ENCODE data around the gene WDR49. TPM values are rescaled to one million over a fixed set of nuclear protein-coding genes. Genes with fewer than 3 reads are reported as not detected.

Gene WDR49
- total and polyA plus RNA-seq, 10 of the 15 experiments (the other 5 are each of a cell fraction or from before 2014, with no cell fraction given), result 0.05 to 0.15 TPM; not detected in 8

DNA sequence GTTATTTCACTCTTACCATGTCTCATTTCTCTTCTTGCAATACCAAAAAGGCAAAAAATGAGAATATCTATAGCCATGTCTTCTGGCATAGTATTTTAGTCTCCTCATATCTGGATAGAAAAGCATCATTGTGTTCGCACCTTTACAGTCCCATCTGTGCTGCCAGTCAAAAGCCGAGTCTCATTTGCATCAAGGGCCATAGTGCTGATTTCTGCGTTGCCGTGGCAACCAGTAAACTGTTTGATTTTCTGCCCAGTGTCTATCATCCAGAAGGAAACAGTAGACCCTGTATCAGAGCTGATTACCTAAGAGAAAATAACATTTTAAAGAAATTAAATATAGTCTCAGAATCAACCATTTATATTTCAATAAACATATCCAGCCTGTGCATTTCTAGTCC, 93.8 kb downstream of the WDR49 start:
- no peak for FAIRE-seq
- Histone ChIP-seq H3K9ac (ENCODE audit: control insufficient read depth, insufficient read depth, low read length) (no peak overlapping the region), H3K27ac (ENCODE audit: control insufficient read depth, insufficient read depth) (no peak overlapping the region), H3K9me3 (replicated peaks; ENCODE audit: control insufficient read depth, insufficient read depth, low read length) (no peaks in the 10 kb centered on the region), H3K4me1 (ENCODE audit: control insufficient read depth, insufficient read depth, low read length) (no peaks in the 10 kb centered on the region), H3K27me3 (replicated peaks in 1 of 2; ENCODE audit: control insufficient read depth in 2 of 2, insufficient read depth in 2 of 2, low read length in 1 of 2) (no peaks in the 10 kb centered on the region), H3K36me3 (ENCODE audit: control insufficient read depth in 2 of 2, insufficient read depth in 2 of 2, low read length in 1 of 2) (no peaks in the 10 kb centered on the region), H3K4me2 (ENCODE audit: control insufficient read depth, insufficient read depth) (no peak overlapping the region), H3K4me3 (no peak overlapping the region), H3K79me2 (ENCODE audit: control insufficient read depth, insufficient read depth, low read length) (no peaks in the 10 kb centered on the region), H2AFZ (ENCODE audit: control insufficient read depth, low read depth, low read length) (no peak overlapping the region), H4K20me1 (ENCODE audit: control insufficient read depth, insufficient read depth) (no peaks in the 10 kb centered on the region)
- SMC1A ChIA-PET (ENCODE audit: uncharacterized antibody, unreplicated experiment), result interaction anchor here (1.4 kb wide), 1 partner anchor 9 kb away, joined by 5 read pairs; no protein-coding TSS in a partner anchor
- WGBS (ENCODE audit: insufficient coverage, insufficient replicate concordance, low lambda C conversion rate, missing lambda C conversion rate), result 60% methylated on average over 4 of the region's 4 CpGs
- TF ChIP-seq JUNB (IDR thresholded peaks at IDR 0.05) (no peak), PAX5 (IDR thresholded peaks at IDR 0.05; ENCODE audit: borderline replicate concordance, low read depth, low read length) (no peak), RCOR1 (conservative IDR thresholded peaks at IDR 0.05; ENCODE audit: low read depth, low read length) (no peak), POU2F2 (IDR thresholded peaks at IDR 0.05; ENCODE audit: borderline replicate concordance, low read depth, low read length) (no peak), PAX8 (IDR thresholded peaks at IDR 0.05) (no peak), STAT3 (IDR thresholded peaks at IDR 0.05; ENCODE audit: low read depth, low read length) (no peak), RELA (IDR thresholded peaks at IDR 0.05; ENCODE audit: borderline replicate concordance, partially characterized antibody) (no peak), EED (IDR thresholded peaks at IDR 0.05; ENCODE audit: low read depth) (no peak)
- TF ChIP-seq, protein P1, sequence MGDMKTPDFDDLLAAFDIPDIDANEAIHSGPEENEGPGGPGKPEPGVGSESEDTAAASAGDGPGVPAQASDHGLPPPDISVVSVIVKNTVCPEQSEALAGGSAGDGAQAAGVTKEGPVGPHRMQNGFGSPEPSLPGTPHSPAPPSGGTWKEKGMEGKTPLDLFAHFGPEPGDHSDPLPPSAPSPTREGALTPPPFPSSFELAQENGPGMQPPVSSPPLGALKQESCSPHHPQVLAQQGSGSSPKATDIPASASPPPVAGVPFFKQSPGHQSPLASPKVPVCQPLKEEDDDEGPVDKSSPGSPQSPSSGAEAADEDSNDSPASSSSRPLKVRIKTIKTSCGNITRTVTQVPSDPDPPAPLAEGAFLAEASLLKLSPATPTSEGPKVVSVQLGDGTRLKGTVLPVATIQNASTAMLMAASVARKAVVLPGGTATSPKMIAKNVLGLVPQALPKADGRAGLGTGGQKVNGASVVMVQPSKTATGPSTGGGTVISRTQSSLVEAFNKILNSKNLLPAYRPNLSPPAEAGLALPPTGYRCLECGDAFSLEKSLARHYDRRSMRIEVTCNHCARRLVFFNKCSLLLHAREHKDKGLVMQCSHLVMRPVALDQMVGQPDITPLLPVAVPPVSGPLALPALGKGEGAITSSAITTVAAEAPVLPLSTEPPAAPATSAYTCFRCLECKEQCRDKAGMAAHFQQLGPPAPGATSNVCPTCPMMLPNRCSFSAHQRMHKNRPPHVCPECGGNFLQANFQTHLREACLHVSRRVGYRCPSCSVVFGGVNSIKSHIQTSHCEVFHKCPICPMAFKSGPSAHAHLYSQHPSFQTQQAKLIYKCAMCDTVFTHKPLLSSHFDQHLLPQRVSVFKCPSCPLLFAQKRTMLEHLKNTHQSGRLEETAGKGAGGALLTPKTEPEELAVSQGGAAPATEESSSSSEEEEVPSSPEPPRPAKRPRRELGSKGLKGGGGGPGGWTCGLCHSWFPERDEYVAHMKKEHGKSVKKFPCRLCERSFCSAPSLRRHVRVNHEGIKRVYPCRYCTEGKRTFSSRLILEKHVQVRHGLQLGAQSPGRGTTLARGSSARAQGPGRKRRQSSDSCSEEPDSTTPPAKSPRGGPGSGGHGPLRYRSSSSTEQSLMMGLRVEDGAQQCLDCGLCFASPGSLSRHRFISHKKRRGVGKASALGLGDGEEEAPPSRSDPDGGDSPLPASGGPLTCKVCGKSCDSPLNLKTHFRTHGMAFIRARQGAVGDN (IDR thresholded peaks at IDR 0.05), result no peak
- BruUV-seq (replicated peaks), result no TSS peak
- in situ Hi-C loops (cut with MboI) (no loop called here), intact Hi-C loops (cut with micrococcal nuclease; ENCODE audit: unreplicated experiment) (no loop called here)
- RAD21 ChIA-PET (ENCODE audit: unreplicated experiment), result no interaction called here
- no peak for DNase-seq (ENCODE audit: low read depth, low spot score)
- CTCF ChIA-PET, result no interaction called here
- POLR2A ChIA-PET, result no interaction called here
- no peak for ATAC-seq
